Measurements from ENCODE around the gene TFF2.

The TFF2 gene

DNA sequence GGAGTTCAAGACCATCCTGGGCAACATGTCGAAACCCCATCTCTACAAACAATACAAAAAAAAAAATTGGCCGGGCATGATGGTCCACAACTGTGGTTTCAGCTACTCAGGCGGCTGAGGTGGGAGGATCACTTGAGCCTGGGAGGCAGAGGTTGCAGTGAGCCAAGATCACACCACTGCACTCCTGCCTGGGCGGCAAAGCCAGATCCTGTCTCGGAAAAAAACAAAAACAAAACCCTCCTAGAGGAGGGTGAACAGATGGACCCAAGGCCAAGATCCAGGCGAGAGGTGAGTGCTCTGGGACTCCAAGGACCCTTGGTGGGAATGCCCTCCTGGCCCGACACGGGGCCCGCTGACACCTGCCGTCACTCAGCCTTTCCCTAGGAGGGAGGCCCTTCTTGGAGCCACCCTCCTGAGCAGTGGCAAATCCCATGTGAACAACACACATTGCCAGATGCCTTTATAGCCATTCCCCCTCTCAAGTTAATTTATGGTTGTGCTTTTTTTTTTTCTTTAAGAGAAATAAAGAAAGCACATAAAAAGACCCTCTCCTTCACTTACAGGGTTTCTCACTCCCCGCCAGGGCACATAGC lies 380 bp downstream of the TFF2 start:
- CTCF ChIA-PET = interaction anchor here (1.7 to 1.8 kb wide), 2 partner anchors 11 to 21 kb away, joined by 4 to 5 read pairs; no protein-coding TSS in a partner anchor
- DNase-seq (ENCODE audit: extremely low spot score) = no peak
- POLR2A ChIA-PET = no interaction called here
- TF ChIP-seq, protein P1, sequence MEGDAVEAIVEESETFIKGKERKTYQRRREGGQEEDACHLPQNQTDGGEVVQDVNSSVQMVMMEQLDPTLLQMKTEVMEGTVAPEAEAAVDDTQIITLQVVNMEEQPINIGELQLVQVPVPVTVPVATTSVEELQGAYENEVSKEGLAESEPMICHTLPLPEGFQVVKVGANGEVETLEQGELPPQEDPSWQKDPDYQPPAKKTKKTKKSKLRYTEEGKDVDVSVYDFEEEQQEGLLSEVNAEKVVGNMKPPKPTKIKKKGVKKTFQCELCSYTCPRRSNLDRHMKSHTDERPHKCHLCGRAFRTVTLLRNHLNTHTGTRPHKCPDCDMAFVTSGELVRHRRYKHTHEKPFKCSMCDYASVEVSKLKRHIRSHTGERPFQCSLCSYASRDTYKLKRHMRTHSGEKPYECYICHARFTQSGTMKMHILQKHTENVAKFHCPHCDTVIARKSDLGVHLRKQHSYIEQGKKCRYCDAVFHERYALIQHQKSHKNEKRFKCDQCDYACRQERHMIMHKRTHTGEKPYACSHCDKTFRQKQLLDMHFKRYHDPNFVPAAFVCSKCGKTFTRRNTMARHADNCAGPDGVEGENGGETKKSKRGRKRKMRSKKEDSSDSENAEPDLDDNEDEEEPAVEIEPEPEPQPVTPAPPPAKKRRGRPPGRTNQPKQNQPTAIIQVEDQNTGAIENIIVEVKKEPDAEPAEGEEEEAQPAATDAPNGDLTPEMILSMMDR (IDR thresholded peaks at IDR 0.05; ENCODE audit: control extremely low read depth, extremely low read depth, low read depth, missing control alignments) = no peak

DNA sequence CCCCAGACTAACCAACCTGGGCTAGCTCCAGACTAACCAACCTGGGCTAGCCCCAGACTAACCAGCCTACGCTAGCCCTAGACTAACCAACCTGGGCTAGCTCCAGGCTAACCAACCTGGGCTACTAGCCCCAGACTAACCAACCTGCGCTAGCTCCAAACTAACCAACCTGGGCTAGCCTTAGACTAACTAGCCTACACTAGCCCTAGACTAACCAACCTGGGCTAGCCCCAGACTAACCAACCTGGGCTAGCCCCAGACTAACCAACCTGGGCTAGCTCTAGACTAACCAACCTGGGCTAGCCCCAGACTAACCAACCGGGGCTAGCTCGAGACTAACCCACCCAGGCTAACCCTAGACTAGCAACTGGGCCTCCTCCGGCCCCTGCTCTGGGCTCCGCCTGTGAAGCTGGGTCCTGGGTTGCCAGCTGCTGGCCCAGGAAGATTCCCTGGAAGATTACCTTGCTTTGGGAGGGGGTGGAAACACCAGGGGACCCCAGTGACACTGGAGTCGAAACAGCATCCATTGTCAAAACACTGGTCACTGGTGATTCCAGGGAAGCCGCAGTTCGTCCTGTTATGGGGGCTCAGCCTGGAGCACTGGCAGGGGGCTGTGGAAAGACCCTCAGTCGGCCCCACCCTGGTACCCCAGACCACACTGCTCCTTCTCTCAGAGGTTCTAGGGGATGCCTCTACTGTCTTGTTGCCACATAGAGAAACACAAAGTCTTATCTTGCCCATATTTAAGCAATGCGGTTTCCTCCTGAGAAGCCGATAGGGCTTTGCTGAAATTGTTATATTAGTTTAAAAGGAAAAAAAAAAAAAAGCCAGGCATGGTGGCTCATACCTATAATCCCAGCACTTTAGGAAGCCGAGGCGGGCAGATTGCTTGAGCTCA lies 1.1 kb downstream of the TFF2 start:
- no peak for DNase-seq (ENCODE audit: extremely low spot score)
- TF ChIP-seq, protein P1 (IDR thresholded peaks at IDR 0.05; ENCODE audit: control extremely low read depth, extremely low read depth, low read depth, missing control alignments) = no peak
- POLR2A ChIA-PET = no interaction called here
- CTCF ChIA-PET = interaction anchor here (1.0 to 1.8 kb wide), 4 partner anchors 11 to 91 kb away, joined by 4 to 8 read pairs (median 4); no protein-coding TSS in a partner anchor

DNA sequence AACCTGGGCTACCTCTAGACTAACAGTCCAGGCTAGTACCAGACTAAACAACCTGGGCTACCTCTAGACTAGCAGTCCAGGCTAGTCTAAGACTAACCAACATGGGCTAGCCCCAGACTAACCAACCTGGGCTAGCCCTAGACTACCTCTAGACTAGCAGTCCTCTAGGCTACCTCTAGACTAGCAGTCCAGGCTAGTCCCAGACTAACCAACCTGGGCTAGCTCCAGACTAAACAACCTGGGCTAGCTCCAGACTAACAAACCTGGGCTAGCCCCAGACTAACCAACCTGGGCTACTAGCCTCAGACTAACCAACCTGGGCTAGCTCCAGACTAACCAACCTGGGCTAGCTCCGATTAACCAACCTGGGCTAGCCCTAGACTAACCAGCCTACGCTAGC lies 2.0 kb downstream of the TFF2 start:
- no peak for DNase-seq (ENCODE audit: extremely low spot score)
- TF ChIP-seq, protein P1 (IDR thresholded peaks at IDR 0.05; ENCODE audit: control extremely low read depth, extremely low read depth, low read depth, missing control alignments) = no peak
- ChIA-PET CTCF (interaction anchor here (1.0 to 1.8 kb wide), 4 partner anchors 12 to 90 kb away, joined by 4 to 8 read pairs (median 4); no protein-coding TSS in a partner anchor), POLR2A (no interaction called here)

DNA sequence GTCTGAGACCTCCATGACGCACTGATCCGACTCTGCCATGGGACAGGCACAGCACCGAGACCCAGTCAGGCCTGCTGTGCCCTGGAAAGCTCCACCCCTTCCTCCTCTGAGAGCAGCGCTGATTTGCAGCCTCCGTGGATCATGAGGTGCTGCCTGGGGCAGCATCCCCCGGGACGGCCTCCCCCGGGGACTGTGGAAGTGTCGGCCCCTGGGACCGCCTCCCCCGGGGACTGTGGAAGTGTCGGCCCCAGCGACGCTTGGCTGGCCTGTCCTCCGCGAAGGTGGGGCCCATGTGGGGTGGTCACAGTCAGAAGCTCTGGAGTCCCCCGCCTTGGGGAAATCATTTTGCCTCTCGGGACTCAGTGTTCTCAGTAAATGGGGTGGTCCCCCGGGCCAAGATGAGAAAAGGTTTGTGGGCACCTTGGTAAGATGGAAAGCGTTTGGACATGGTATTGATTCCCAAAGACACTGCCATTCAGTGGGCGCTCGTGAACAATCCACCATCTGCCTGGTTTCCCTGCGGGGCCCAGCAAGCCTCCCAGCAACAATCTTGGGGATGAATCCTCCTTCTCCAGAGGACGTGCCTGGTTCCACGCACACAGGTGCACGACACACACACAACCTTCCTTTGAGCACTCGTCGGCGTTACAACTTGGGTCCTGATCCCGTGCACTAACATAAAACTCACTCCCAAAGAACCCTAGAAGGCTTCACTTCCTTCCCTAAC lies 3.0 kb downstream of the TFF2 start:
- POLR2A ChIA-PET = no interaction called here
- CTCF ChIA-PET = interaction anchor here (1.8 kb wide), 1 partner anchor 38 kb away, joined by 8 read pairs; no protein-coding TSS in a partner anchor
- DNase-seq (ENCODE audit: extremely low spot score) = no peak
- TF ChIP-seq, protein P1 (IDR thresholded peaks at IDR 0.05; ENCODE audit: control extremely low read depth, extremely low read depth, low read depth, missing control alignments) = no peak

DNA sequence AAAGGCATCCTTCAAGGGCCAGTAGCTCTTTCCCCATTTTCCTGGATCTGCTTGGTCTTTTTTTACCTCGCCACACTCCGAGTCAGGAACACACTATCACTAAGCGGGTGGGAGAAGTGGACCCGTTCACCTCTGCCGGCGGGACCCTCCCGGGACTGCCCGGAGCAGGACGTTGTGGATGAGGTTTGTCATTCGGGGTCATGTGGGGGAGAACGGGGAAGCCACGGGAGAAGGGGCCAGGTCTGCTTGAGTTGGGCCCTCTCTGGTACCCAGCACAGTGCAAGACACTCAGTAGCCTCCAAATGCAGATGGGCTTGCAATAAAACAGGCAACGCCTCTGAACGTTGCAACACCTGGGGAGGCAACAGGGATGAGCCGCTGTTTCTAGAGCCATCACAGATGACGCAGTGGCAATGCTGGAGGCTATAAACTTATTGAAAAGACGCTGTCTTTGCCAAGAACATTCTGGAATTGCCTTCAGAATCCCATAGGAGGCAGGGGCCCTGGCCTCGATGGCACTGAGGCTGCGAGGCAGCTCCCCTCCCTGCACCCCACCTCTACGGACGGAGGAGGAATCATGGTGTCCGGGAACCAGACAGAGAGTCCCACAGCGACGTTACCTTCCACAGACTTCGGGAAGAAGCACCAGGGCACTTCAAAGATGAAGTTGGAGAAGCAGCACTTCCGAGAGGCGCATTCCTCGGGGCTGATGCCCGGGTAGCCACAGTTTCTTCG lies 3.8 kb downstream of the TFF2 start:
- ChIA-PET POLR2A (no interaction called here), CTCF (interaction anchor here (1.3 kb wide), 2 partner anchors 10 to 87 kb away, joined by 3 to 4 read pairs; no protein-coding TSS in a partner anchor)
- TF ChIP-seq, protein P1 (IDR thresholded peaks at IDR 0.05; ENCODE audit: control extremely low read depth, extremely low read depth, low read depth, missing control alignments) = no peak
- DNase-seq (ENCODE audit: extremely low spot score) = no peak

All from GM10248 (cell line).